Activated CD8-positive, alpha-beta T cell treated with anti-CD3 and anti-CD28 coated beads for 36 hours (primary cell): ENCODE measurements around the gene RMDN3. TPM values are rescaled to one million over a fixed set of nuclear protein-coding genes. Genes with fewer than 3 reads are reported as not detected.
A peak's percentile ranks its signal among the peaks of the same experiment; 100 is the strongest.

ENCODE experiments used
- ATAC-seq: fragments of 200-7000 bp; cut with Tn5 transposase; one replicate; pipeline ENCODE4 v1.10.0; 2021; ENCODE audit warnings: mild to moderate bottlenecking, moderate library complexity
- CTCF ChIA-PET: fragments of 350-600 bp; sonication (Branson Sonifier 250); formaldehyde crosslinking; loops from one replicate; lab custom pipeline; 2021; ENCODE audit warnings: antibody characterized with exemption; lab: Charles Lee
- POLR2A ChIA-PET: fragments of 350-600 bp; sonication (Branson Sonifier 250); formaldehyde crosslinking; loops from one replicate; lab custom pipeline; 2021; ENCODE audit warnings: antibody characterized with exemption; lab: Charles Lee
- DNase-seq: peaks from one replicate; pipeline ENCODE4 v3.0.0-alpha.2; 2020
- H3K27ac Mint-ChIP-seq: one replicate; pipeline ENCODE4 v1.8.0; 2021; ENCODE audit warnings: mild to moderate bottlenecking, mixed read lengths
- H3K27me3 Mint-ChIP-seq: one replicate; pipeline ENCODE4 v1.8.0; 2021; ENCODE audit warnings: mixed read lengths
- H3K36me3 Mint-ChIP-seq: one replicate; pipeline ENCODE4 v1.8.0; 2021; ENCODE audit warnings: low read depth, mixed read lengths
- H3K4me1 Mint-ChIP-seq: one replicate; pipeline ENCODE4 v1.8.0; 2021; ENCODE audit warnings: low read depth, mixed read lengths
- H3K4me3 Mint-ChIP-seq: one replicate; pipeline ENCODE4 v1.8.0; 2021; ENCODE audit warnings: mild to moderate bottlenecking, moderate library complexity, mixed read lengths
- H3K9me3 Mint-ChIP-seq: one replicate; pipeline ENCODE4 v1.8.0; 2021; ENCODE audit warnings: mixed read lengths
- intact Hi-C: fragments of 100-400 bp; cut with micrococcal nuclease; formaldehyde crosslinking; loops from one replicate; pipeline ENCODE4 v1.10.0; 2022
- total RNA-seq, 2 experiments: library from RNA; stranded (reverse); gene quantifications; one replicate each; pipeline ENCODE4 v1.2.3, GENCODE V29; 2021
- TF ChIP-seq, protein P1 (sequence below): fragments of 200-600 bp; IDR thresholded peaks from one replicate; pipeline ENCODE4 v1.8.0; 2022; ENCODE audit warnings: antibody characterized with exemption, mild to moderate bottlenecking

RMDN3 gene
- total RNA-seq, 2 experiments from 2014 or later, result 20.8 to 21.6 TPM

DNA sequence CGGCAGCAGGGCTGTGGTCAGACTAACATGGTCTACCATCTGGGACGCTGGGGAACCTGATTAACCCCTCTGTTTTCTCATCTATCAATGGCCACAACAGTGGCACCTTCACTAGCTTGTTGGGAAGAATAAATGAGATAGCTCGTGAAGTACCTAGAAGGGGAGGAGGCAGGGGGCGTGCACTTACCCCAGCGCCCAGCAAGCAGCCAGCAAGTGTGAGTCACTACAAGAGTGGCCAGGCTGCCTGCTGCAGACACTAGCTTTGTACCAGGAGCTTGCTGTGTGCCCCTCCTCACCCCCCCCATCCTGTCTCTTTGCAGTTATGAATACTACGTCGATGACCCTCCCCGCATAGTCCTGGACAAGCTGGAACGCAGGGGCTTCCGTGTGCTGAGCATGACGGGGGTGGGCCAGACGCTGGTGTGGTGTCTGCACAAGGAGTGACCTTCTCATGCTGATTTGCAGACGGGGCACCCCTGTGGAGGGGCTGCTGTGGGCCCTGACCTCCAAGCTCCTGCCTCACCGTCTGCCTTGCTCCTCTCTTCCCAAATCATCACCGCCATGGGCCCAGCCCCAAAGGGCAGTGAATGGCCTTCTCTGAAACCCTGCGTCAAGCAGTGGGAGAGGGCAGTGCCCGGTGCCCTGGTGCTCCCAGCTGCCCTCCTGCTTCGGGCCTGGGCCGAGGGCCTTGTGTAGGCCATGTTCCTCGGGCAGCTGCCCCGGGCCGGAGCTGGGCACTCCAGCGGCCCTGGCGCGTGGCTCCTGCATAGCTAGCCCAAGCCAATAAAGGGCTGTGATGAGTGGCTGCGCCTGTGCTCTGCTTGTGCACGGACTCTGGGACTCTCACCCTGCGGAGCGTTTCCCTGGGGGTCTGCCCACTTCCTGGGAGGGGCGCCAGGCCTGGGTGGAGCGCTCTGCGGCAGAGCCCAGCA, 12.1 kb upstream of the RMDN3 start:
- CTCF ChIA-PET, result interaction anchor here (0.6 to 3.7 kb wide), 3 partner anchors 16 to 22 kb away, joined by 3 to 27 read pairs (median 3); no protein-coding TSS in a partner anchor
- Mint-ChIP-seq H3K4me1 (peaks cover 59% of the 10 kb centered on the region), H3K4me3 (no peak overlapping the region), H3K27me3 (no peaks in the 10 kb centered on the region), H3K36me3 (peaks cover 9% of the 10 kb centered on the region), H3K27ac (no peak overlapping the region), H3K9me3 (no peaks in the 10 kb centered on the region)
- ATAC-seq, result no peak
- TF ChIP-seq, protein P1, sequence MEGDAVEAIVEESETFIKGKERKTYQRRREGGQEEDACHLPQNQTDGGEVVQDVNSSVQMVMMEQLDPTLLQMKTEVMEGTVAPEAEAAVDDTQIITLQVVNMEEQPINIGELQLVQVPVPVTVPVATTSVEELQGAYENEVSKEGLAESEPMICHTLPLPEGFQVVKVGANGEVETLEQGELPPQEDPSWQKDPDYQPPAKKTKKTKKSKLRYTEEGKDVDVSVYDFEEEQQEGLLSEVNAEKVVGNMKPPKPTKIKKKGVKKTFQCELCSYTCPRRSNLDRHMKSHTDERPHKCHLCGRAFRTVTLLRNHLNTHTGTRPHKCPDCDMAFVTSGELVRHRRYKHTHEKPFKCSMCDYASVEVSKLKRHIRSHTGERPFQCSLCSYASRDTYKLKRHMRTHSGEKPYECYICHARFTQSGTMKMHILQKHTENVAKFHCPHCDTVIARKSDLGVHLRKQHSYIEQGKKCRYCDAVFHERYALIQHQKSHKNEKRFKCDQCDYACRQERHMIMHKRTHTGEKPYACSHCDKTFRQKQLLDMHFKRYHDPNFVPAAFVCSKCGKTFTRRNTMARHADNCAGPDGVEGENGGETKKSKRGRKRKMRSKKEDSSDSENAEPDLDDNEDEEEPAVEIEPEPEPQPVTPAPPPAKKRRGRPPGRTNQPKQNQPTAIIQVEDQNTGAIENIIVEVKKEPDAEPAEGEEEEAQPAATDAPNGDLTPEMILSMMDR, result no peak
- POLR2A ChIA-PET, result interaction anchor here (0.8 to 6.8 kb wide), 7 partner anchors 10 to 198 kb away, joined by 3 to 37 read pairs (median 6); partner anchors contain the start of genes RAD51, RMDN3 and RPUSD2
- peak; percentile 35 for DNase-seq
- intact Hi-C loops, result loop anchor here (5.0 kb wide), 1 partner anchor 40 kb away; the partner anchor contains the start of genes DNAJC17 and ZFYVE19

DNA sequence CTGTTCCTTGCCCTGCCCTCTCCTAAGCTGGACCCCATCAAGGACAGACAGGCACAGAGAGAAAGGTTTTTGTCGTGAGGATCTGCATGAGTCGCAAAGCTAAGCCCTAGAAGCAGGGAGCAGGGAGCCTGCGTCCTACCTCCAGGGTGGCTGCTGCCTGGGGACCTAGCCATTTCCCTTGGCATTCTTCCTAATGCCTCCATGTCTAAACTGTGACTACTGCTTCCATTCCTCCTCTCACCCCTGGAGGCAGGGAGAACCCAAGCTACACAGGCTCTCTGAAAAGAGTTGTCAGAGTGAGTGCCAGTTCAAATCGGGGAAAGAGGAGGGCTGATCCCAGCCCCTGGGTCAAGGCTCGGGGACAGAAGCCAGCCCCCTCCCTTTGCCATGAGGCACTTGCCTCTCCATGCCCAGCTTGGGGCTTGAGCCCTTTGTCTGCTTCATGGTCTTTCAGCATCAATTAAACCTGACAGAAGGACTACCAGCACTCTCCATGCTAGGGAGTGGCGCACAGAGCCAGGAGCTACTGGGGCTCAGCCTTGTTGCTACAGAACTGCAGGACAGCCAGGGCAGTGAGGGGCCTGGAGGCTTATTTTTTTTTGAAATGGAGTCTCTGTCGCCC, 11.3 kb upstream of the RMDN3 start:
- no peaks in the 10 kb centered on the region for H3K27me3 Mint-ChIP-seq
- intact Hi-C loops, result loop anchor here (5.0 kb wide), 1 partner anchor 41 kb away; the partner anchor contains the start of genes DNAJC17 and ZFYVE19
- no peak for ATAC-seq
- peaks cover 59% of the 10 kb centered on the region for H3K4me1 Mint-ChIP-seq
- no peak for DNase-seq
- H3K4me3 Mint-ChIP-seq, result no peak overlapping the region
- H3K9me3 Mint-ChIP-seq, result no peaks in the 10 kb centered on the region
- H3K36me3 Mint-ChIP-seq, result peaks cover 9% of the 10 kb centered on the region
- TF ChIP-seq, protein P1, result no peak
- POLR2A ChIA-PET, result interaction anchor here (1.1 to 6.8 kb wide), 5 partner anchors 9 to 197 kb away, joined by 4 to 37 read pairs (median 7); partner anchors contain the start of genes RAD51, RMDN3 and RPUSD2
- CTCF ChIA-PET, result interaction anchor here (0.7 to 3.7 kb wide), 4 partner anchors 17 to 197 kb away, joined by 3 to 27 read pairs (median 4); partner anchors contain the start of gene RPUSD2
- H3K27ac Mint-ChIP-seq, result peak overlapping the region; percentile 63

DNA sequence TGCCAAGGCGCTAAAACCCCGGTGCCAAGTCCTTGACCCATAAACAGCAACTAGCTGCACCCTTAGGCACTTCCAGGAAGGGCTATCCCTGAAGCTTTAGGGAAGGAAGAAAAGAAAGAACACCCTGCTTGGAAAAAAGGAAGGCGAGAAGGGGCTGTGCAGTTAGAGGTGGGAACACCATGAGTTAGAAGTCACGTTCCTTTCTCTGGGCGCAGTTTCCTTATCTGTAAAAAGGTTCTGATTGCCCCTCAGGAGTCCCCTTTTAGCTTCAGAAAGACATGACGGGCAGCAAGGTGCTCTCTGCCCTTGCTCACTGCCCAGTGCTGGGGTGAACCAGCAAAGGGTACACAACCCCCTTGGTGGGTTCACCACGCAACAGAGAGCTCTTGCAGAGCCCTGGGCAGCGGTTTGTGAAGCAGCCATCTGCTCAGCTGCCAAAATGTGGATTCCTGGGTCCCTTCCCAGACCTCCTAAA, 9.6 kb upstream of the RMDN3 start:
- Mint-ChIP-seq H3K4me3 (peak overlapping the region; percentile 86), H3K27ac (peak overlapping the region; percentile 92), H3K4me1 (peaks cover 48% of the 10 kb centered on the region), H3K36me3 (peaks cover 5% of the 10 kb centered on the region), H3K27me3 (no peaks in the 10 kb centered on the region), H3K9me3 (no peaks in the 10 kb centered on the region)
- intact Hi-C loops, result loop anchor here (5.0 kb wide), 1 partner anchor 43 kb away; the partner anchor contains the start of genes DNAJC17 and ZFYVE19
- POLR2A ChIA-PET, result interaction anchor here (0.5 to 6.8 kb wide), 12 partner anchors 7 to 195 kb away, joined by 3 to 37 read pairs (median 5); partner anchors contain the start of genes RAD51, RMDN3, RPUSD2 and VPS18
- no peak for DNase-seq
- TF ChIP-seq, protein P1, result no peak
- ATAC-seq, result no peak
- CTCF ChIA-PET, result interaction anchor here (0.8 to 3.7 kb wide), 6 partner anchors 13 to 130 kb away, joined by 3 to 27 read pairs (median 4); partner anchors contain the start of gene VPS18

DNA sequence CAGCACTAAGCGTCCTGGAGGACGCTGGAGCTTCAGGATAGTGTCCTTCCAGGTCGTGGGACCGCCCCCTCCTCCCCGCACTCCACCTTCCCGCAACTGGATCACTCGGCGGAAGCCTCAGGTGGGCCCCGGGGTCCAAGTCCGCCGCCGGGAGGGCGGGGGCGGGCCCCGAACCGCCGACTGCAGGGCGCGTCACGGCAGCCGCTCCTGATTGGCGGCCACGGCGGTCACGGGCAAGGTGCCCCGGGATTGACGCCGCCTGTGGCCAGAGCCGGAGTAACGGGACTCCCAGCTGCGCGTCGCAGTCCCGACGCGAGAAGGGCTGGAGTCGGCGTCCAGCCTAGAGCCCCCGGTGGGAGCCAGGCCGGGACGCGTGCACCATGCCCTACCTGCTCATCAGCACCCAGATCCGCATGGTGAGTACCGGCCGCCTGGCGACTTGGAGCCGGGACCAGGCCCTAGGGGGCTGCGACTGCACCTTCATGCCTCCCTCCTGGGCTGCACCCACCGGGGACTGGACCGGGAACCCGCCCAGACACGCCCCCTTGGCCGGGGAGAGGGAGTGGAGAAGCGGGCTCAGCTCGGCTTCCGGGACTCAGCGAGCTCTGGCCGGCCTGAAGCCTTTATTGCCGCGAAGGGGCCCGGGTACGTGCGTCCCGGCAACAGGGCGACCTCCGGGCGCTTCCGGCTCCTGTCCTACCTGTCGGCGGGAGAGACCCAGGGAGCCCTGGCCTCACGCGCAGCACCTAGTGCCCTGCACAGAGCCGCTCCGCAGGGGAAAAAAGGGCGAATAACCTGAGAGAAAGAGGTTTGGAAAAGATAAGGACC, 9.0 kb upstream of the RMDN3 start, which contains the start of gene GCHFR:
GCHFR (plus strand) TSS at position 268 of the 828 bp plus-strand sequence; CDS start at position 381, 113 bp downstream.
- ChIA-PET CTCF (interaction anchor here (0.8 to 3.7 kb wide), 10 partner anchors 16 to 130 kb away, joined by 3 to 27 read pairs (median 4); partner anchors contain the start of gene VPS18), POLR2A (interaction anchor here (0.5 to 6.8 kb wide), 13 partner anchors 7 to 130 kb away, joined by 3 to 37 read pairs (median 5); partner anchors contain the start of genes RAD51, RMDN3 and VPS18)
- peak; percentile 54 for ATAC-seq
- peak within 1 kb of the TSS; percentile 86 for H3K4me3 Mint-ChIP-seq
- peaks cover 42% of the 10 kb centered on the region for H3K4me1 Mint-ChIP-seq
- peak; percentile 78 for DNase-seq
- TF ChIP-seq, protein P1, result peak; percentile 43
- intact Hi-C loops, result no loop called here
- peak within 1 kb of the TSS; percentile 92 for H3K27ac Mint-ChIP-seq
- no peaks in the 10 kb centered on the region for H3K9me3 Mint-ChIP-seq
- H3K36me3 Mint-ChIP-seq, result peaks cover 2% of the 10 kb centered on the region
- no peaks in the 10 kb centered on the region for H3K27me3 Mint-ChIP-seq
